ENCODE results near the gene CASQ1.
A peak's percentile ranks its signal among the peaks of the same experiment; 100 is the strongest.

Gene CASQ1

DNA sequence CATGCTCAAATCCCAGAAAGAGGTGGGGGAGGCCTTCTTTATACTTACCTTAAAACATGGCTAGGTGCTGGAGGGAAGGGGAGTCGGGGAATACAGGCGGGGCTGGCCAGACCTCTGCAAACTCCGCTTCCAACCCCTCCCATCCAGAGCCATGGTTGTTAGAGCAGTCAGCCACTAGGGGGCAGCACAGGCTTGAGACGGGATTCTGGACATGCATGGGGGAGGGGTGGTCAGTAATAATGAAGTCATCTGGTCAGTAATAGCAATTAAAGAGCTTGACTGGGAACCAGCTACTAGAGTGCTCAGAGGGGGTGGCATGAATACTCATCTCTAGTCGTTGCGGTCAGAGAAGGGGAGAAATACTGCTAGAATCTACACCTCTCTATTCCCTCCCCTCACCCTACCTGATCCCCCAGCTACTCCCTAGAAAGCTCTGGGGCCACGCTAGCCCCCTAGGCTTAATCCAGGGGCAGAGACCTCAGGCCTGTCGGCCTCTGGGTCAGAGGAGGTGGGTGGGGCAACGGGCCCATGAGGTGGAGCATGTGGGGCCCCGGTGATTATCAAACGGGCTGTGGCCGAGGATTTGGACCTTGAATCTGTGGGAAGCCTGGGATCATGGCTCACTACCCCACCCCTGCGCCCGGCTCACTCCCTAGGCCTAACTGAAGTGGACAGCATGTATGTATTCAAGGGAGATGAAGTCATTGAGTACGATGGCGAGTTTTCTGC, 2.9 kb downstream of the CASQ1 start:
- peak; percentile 92 for DNase-seq (ENCODE audit: extremely low spot score)
- no peak for TF ChIP-seq FOXA1 (IDR thresholded peaks at IDR 0.05)
- no peak for TF ChIP-seq SUZ12 (IDR thresholded peaks at IDR 0.05)
- TF ChIP-seq NFRKB (IDR thresholded peaks at IDR 0.05), result no peak
- no peak for TF ChIP-seq LEF1 (IDR thresholded peaks at IDR 0.05; ENCODE audit: borderline replicate concordance)
- no peak for TF ChIP-seq FOXM1 (IDR thresholded peaks at IDR 0.05; ENCODE audit: borderline replicate concordance)
- no peak for TF ChIP-seq FOXK2 (IDR thresholded peaks at IDR 0.05)
- TF ChIP-seq ARNT (IDR thresholded peaks at IDR 0.05), result no peak
- TF ChIP-seq, protein P1, sequence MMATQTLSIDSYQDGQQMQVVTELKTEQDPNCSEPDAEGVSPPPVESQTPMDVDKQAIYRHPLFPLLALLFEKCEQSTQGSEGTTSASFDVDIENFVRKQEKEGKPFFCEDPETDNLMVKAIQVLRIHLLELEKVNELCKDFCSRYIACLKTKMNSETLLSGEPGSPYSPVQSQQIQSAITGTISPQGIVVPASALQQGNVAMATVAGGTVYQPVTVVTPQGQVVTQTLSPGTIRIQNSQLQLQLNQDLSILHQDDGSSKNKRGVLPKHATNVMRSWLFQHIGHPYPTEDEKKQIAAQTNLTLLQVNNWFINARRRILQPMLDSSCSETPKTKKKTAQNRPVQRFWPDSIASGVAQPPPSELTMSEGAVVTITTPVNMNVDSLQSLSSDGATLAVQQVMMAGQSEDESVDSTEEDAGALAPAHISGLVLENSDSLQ (IDR thresholded peaks at IDR 0.05), result no peak
- TF ChIP-seq ZNF384 (IDR thresholded peaks at IDR 0.05), result no peak
- TF ChIP-seq BHLHE40 (IDR thresholded peaks at IDR 0.05; ENCODE audit: borderline replicate concordance), result no peak
- TF ChIP-seq ELF4 (IDR thresholded peaks at IDR 0.05), result no peak
- no peak for TF ChIP-seq HDGF (IDR thresholded peaks at IDR 0.05; ENCODE audit: borderline replicate concordance)
- no peak for TF ChIP-seq TARDBP (IDR thresholded peaks at IDR 0.05)
- no peak for TF ChIP-seq L3MBTL2 (conservative IDR thresholded peaks at IDR 0.05)
- TF ChIP-seq CTBP1 (IDR thresholded peaks at IDR 0.05; ENCODE audit: borderline replicate concordance), result no peak
- TF ChIP-seq SP1 (IDR thresholded peaks at IDR 0.05), result no peak
- ChIA-PET CTCF (interaction anchor here (0.6 to 3.4 kb wide), 27 partner anchors 9 to 183 kb away, joined by 3 to 30 read pairs (median 4); partner anchors contain the start of gene PEX19), POLR2A (interaction anchor here (0.9 to 1.1 kb wide), 5 partner anchors 9 to 92 kb away, joined by 3 to 7 read pairs (median 3); partner anchors contain the start of gene PEA15)

DNA sequence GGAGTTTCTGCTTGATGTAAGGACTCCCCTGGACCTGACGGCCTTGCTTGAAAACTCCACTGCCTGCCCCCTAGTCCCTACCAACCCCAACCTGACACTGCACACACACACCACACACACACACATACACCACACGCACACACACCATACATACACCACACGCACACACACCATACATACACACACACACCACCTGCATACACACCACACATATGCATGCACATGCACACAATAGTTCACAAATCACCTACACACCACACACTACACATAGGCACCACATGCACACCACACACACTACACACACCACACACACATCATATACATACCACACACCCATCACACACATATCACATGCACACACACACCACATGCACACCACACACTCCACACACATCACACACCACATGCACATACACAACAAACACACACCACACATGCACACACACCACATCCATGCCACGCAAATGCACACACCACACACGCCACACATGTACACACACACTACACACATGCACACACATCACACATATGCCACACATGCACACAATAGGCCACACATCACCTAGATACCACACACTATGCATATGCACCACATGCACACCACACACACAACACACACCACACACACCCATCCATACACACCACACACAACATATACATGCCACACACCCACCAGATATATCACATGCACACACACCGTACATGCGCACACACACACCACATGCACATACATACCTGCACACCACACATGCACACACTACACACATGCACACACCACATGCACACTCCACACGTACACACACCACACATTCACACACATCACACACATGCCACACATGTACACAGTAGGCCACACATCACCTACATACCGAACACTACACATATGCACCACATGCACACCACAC, 3.7 kb downstream of the CASQ1 start:
- ChIA-PET CTCF (interaction anchor here (0.6 to 3.4 kb wide), 27 partner anchors 8 to 182 kb away, joined by 3 to 30 read pairs (median 4); partner anchors contain the start of gene PEX19), POLR2A (interaction anchor here (0.9 to 1.1 kb wide), 4 partner anchors 10 to 93 kb away, joined by 3 to 7 read pairs (median 4); partner anchors contain the start of gene PEA15)
- TF ChIP-seq NFRKB (IDR thresholded peaks at IDR 0.05) (no peak), BHLHE40 (IDR thresholded peaks at IDR 0.05; ENCODE audit: borderline replicate concordance) (no peak), SUZ12 (IDR thresholded peaks at IDR 0.05) (no peak), ARNT (IDR thresholded peaks at IDR 0.05) (no peak), CTBP1 (IDR thresholded peaks at IDR 0.05; ENCODE audit: borderline replicate concordance) (no peak), SP1 (IDR thresholded peaks at IDR 0.05) (no peak)
- no peak for DNase-seq (ENCODE audit: extremely low spot score)

DNA sequence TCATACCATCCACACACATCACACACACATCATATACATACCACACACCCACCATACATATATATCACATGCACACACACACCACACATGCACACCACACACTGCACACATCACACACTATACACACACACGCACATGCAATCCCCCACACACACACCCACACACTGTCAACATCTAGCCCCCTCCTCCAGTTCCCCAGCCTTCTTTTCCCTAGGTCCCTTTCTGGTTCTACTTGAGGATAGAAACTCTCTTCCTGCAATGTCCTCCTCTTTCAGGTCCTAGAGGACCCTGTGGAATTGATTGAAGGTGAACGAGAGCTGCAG, 4.3 kb downstream of the CASQ1 start:
- TF ChIP-seq ZNF384 (IDR thresholded peaks at IDR 0.05) (no peak), NFRKB (IDR thresholded peaks at IDR 0.05) (no peak), BHLHE40 (IDR thresholded peaks at IDR 0.05; ENCODE audit: borderline replicate concordance) (no peak), HDGF (IDR thresholded peaks at IDR 0.05; ENCODE audit: borderline replicate concordance) (no peak), L3MBTL2 (conservative IDR thresholded peaks at IDR 0.05) (no peak), SUZ12 (IDR thresholded peaks at IDR 0.05) (no peak), CTBP1 (IDR thresholded peaks at IDR 0.05; ENCODE audit: borderline replicate concordance) (no peak), TARDBP (IDR thresholded peaks at IDR 0.05) (no peak), FOXA1 (IDR thresholded peaks at IDR 0.05) (no peak), SP1 (IDR thresholded peaks at IDR 0.05) (no peak)
- TF ChIP-seq, protein P1 (IDR thresholded peaks at IDR 0.05), result no peak
- DNase-seq (ENCODE audit: extremely low spot score), result no peak
- ChIA-PET POLR2A (no interaction called here), CTCF (interaction anchor here (1.0 kb wide), 1 partner anchor 58 kb away, joined by 3 read pairs; no protein-coding TSS in a partner anchor)

DNA sequence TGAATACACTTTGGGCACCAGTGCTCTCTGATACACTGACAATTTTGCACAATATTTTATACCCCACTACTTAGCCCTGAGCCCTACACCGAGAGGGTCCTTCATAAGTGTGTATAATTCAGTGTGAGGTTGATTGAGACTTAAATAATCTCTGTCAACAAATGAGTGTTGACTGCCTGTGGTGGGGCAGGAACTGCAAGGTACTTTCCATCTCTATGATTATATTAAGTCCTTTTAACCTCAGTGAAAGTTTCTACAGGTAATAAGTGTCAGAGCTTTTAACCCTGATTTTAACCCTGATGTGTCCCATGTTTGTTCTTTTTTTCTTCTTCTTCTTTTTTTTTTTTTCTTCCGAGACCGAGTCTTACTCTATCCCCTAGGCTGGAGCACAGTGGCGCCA, 5.8 kb downstream of the CASQ1 start:
- TF ChIP-seq NFRKB (IDR thresholded peaks at IDR 0.05) (no peak), ZNF384 (IDR thresholded peaks at IDR 0.05) (no peak), SP1 (IDR thresholded peaks at IDR 0.05) (no peak), FOXA1 (IDR thresholded peaks at IDR 0.05) (no peak), TARDBP (IDR thresholded peaks at IDR 0.05) (no peak), HDGF (IDR thresholded peaks at IDR 0.05; ENCODE audit: borderline replicate concordance) (no peak), LEF1 (IDR thresholded peaks at IDR 0.05; ENCODE audit: borderline replicate concordance) (no peak), BHLHE40 (IDR thresholded peaks at IDR 0.05; ENCODE audit: borderline replicate concordance) (no peak), CTBP1 (IDR thresholded peaks at IDR 0.05; ENCODE audit: borderline replicate concordance) (no peak), ELF4 (IDR thresholded peaks at IDR 0.05) (no peak), L3MBTL2 (conservative IDR thresholded peaks at IDR 0.05) (no peak), ARNT (IDR thresholded peaks at IDR 0.05) (no peak), SUZ12 (IDR thresholded peaks at IDR 0.05) (no peak), FOXM1 (IDR thresholded peaks at IDR 0.05; ENCODE audit: borderline replicate concordance) (no peak)
- TF ChIP-seq, protein P1 (IDR thresholded peaks at IDR 0.05), result no peak
- no peak for DNase-seq (ENCODE audit: extremely low spot score)
- ChIA-PET CTCF (interaction anchor here (0.6 kb wide), 1 partner anchor 91 kb away, joined by 4 read pairs; no protein-coding TSS in a partner anchor), POLR2A (no interaction called here)

DNA sequence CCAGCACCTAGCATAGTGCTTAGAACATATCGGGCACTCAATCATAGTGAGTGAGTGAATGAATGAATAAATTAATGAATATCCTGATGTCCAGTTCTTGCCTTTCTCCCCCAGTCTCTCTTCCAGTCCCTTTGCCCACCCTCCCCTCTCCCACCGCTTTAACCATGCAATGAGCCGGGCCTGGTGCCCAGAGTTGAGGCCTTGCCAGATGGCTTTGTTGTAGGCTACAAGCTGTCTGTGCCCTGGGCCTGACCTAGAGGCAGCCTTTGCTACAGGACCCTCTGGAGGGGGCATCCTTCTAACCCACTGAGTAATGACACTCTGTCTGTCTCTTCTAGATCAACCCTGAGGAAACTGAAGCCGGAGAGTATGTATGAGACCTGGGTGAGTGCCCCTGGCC, 6.9 kb downstream of the CASQ1 start:
- POLR2A ChIA-PET, result no interaction called here
- no peak for TF ChIP-seq LEF1 (IDR thresholded peaks at IDR 0.05; ENCODE audit: borderline replicate concordance)
- TF ChIP-seq CTBP1 (IDR thresholded peaks at IDR 0.05; ENCODE audit: borderline replicate concordance), result no peak
- no peak for TF ChIP-seq HDGF (IDR thresholded peaks at IDR 0.05; ENCODE audit: borderline replicate concordance)
- TF ChIP-seq FOXK2 (IDR thresholded peaks at IDR 0.05), result no peak
- TF ChIP-seq SUZ12 (IDR thresholded peaks at IDR 0.05), result no peak
- no peak for TF ChIP-seq SP1 (IDR thresholded peaks at IDR 0.05)
- TF ChIP-seq BHLHE40 (IDR thresholded peaks at IDR 0.05; ENCODE audit: borderline replicate concordance), result no peak
- TF ChIP-seq FOXM1 (IDR thresholded peaks at IDR 0.05; ENCODE audit: borderline replicate concordance), result no peak
- TF ChIP-seq ARNT (IDR thresholded peaks at IDR 0.05), result no peak
- TF ChIP-seq, protein P1 (IDR thresholded peaks at IDR 0.05), result no peak
- TF ChIP-seq NFRKB (IDR thresholded peaks at IDR 0.05), result no peak
- no peak for TF ChIP-seq ELF4 (IDR thresholded peaks at IDR 0.05)
- TF ChIP-seq L3MBTL2 (conservative IDR thresholded peaks at IDR 0.05), result no peak
- no peak for TF ChIP-seq TARDBP (IDR thresholded peaks at IDR 0.05)
- TF ChIP-seq ZNF384 (IDR thresholded peaks at IDR 0.05), result no peak
- TF ChIP-seq FOXA1 (IDR thresholded peaks at IDR 0.05), result no peak
- DNase-seq (ENCODE audit: extremely low spot score), result no peak
- CTCF ChIA-PET, result no interaction called here

Measured in HEK293T (cell line).